GM12878 (cell line): ENCODE data around the gene SELENOH. TPM values are rescaled to one million over a fixed set of nuclear protein-coding genes. Genes with fewer than 3 reads are reported as not detected.

Source experiments
- BACH1 ChIP-seq: fragments of 450-650 bp; IDR thresholded peaks from 2 replicates; pipeline ENCODE4 v1.6.1; 2017; ENCODE audit warnings: mild to moderate bottlenecking, borderline replicate concordance
- CBX3 ChIP-seq: fragments of 200-600 bp; sonication (generic); IDR thresholded peaks from 2 replicates; pipeline ENCODE4 v1.6.1; 2016; ENCODE audit warnings: low read depth, borderline replicate concordance
- CEBPB ChIP-seq, 2 experiments: fragments of 150-350 bp in 1 of 2; IDR thresholded peaks; 2 replicates each; pipeline ENCODE4 v1.6.1; 2012 to 2014; ENCODE audit warnings: low read depth in 2 of 2, low read length in 2 of 2, borderline replicate concordance in 1 of 2, inconsistent platforms in 1 of 2
- ETV6 ChIP-seq, 2 experiments: fragments of 450-650 bp in 1 of 2; IDR thresholded peaks in 1 of 2; conservative IDR thresholded peaks in 1 of 2; 2 replicates each; pipeline ENCODE4 v1.6.1; 2014; ENCODE audit warnings: antibody characterized with exemption in 1 of 2, borderline replicate concordance in 1 of 2, low read depth in 1 of 2, mild to moderate bottlenecking in 1 of 2, moderate library complexity in 1 of 2
- JUNB ChIP-seq: IDR thresholded peaks from 2 replicates; pipeline ENCODE4 v1.6.1; 2016; ENCODE audit warnings: antibody characterized with exemption, mild to moderate bottlenecking
- KLF5 ChIP-seq: fragments of 450-650 bp; IDR thresholded peaks from 2 replicates; pipeline ENCODE4 v1.6.1; 2014; ENCODE audit warnings: mild to moderate bottlenecking; ENCODE audit not compliant: partially characterized antibody
- MYC ChIP-seq: IDR thresholded peaks from 2 replicates; pipeline ENCODE4 v1.6.1; 2011; ENCODE audit warnings: mild to moderate bottlenecking, low read length, moderate library complexity, inconsistent platforms; ENCODE audit not compliant: insufficient read depth, insufficient replicate concordance, insufficient read length, severe bottlenecking
- NR2C2 ChIP-seq: IDR thresholded peaks from 2 replicates; pipeline ENCODE4 v1.6.1; 2011; ENCODE audit warnings: borderline replicate concordance, low read depth; ENCODE audit not compliant: control insufficient read depth, insufficient read length
- POLR2AphosphoS2 ChIP-seq: IDR thresholded peaks from 2 replicates; pipeline ENCODE4 v1.6.1; 2011; ENCODE audit warnings: low read depth, mild to moderate bottlenecking, low read length, improper control_type of control experiment, moderate library complexity
- RBBP5 ChIP-seq: fragments of 200-600 bp; sonication (generic); conservative IDR thresholded peaks from 2 replicates; pipeline ENCODE4 v1.6.1; 2016
- SMAD5 ChIP-seq: IDR thresholded peaks from 2 replicates; pipeline ENCODE4 v1.6.1; 2016; ENCODE audit warnings: antibody characterized with exemption, low read depth
- SREBF1 ChIP-seq: IDR thresholded peaks from 2 replicates; pipeline ENCODE4 v1.6.1; 2012; ENCODE audit warnings: mild to moderate bottlenecking, low read length
- TAF1 ChIP-seq: IDR thresholded peaks from 2 replicates; pipeline ENCODE4 v1.6.1; 2011; ENCODE audit warnings: mild to moderate bottlenecking, low read depth, low read length, borderline replicate concordance
- ZBED1 ChIP-seq: IDR thresholded peaks from 2 replicates; pipeline ENCODE4 v1.6.1; 2016; ENCODE audit warnings: borderline replicate concordance
- ZNF207 ChIP-seq: fragments of 450-650 bp; IDR thresholded peaks from 2 replicates; pipeline ENCODE4 v1.6.1; 2014; ENCODE audit warnings: antibody characterized with exemption, mild to moderate bottlenecking, borderline replicate concordance
- polyA plus RNA-seq, 11 experiments: library from polyadenylated mRNA; depleted of rRNA in 4 of 11; unstranded in 6 of 11; stranded (reverse) in 5 of 11; fragments of >200 nt; fragmentation: Nextera tagmentation in 4 of 11; fragmentation: Illumina TruSeq in 1 of 11; extraction: Ambion mirVana in 4 of 11; extraction: Trizol in 1 of 11; gene quantifications; 1 replicate in 1 of 11; 2 replicates in 10 of 11; pipeline versions ENCODE4 v1.2.1 to v1.2.3, GENCODE V29; 2011 to 2016; ENCODE audit warnings: inconsistent platforms in 2 of 11, missing spikeins in 2 of 11, low read depth in 1 of 11
- total RNA-seq, 4 experiments: library from RNA; depleted of rRNA in 3 of 4; stranded (reverse); fragments of >200 nt in 3 of 4; fragmentation: Illumina TruSeq in 1 of 4; extraction: Trizol in 1 of 4; gene quantifications; 2 replicates each; pipeline versions ENCODE4 v1.2.1 to v1.2.3, GENCODE V29; 2013 to 2021
- TF ChIP-seq, protein P1 (sequence below): IDR thresholded peaks from 2 replicates; pipeline ENCODE4 v1.6.1; 2012; ENCODE audit warnings: low read depth, low read length, improper control_type of control experiment
- TF ChIP-seq, protein P2 (sequence below): IDR thresholded peaks from 2 replicates; pipeline ENCODE4 v1.6.1; 2011; ENCODE audit warnings: borderline replicate concordance, low read depth, mild to moderate bottlenecking, moderate library complexity, low read length; ENCODE audit not compliant: insufficient read depth, poor library complexity, severe bottlenecking
- TF ChIP-seq, protein P3 (sequence below): fragments of 450-650 bp; IDR thresholded peaks from 2 replicates; pipeline ENCODE4 v1.6.1; 2016; ENCODE audit warnings: mild to moderate bottlenecking, moderate library complexity, borderline replicate concordance
- TF ChIP-seq, protein P4 (sequence below): fragments of 450-650 bp; IDR thresholded peaks from 2 replicates; pipeline ENCODE4 v1.6.1; 2017; ENCODE audit warnings: borderline replicate concordance
- TF ChIP-seq, protein P5 (sequence below): IDR thresholded peaks from 2 replicates; pipeline ENCODE4 v1.6.1; 2011; ENCODE audit warnings: low read depth, mild to moderate bottlenecking, low read length, moderate library complexity, borderline replicate concordance; ENCODE audit errors: extremely low read depth

The SELENOH gene
- total and polyA plus RNA-seq, 10 of the 15 experiments (the other 5 are each of a cell fraction or from before 2014, with no cell fraction given) = 20.3 to 458 (median 200) TPM

DNA sequence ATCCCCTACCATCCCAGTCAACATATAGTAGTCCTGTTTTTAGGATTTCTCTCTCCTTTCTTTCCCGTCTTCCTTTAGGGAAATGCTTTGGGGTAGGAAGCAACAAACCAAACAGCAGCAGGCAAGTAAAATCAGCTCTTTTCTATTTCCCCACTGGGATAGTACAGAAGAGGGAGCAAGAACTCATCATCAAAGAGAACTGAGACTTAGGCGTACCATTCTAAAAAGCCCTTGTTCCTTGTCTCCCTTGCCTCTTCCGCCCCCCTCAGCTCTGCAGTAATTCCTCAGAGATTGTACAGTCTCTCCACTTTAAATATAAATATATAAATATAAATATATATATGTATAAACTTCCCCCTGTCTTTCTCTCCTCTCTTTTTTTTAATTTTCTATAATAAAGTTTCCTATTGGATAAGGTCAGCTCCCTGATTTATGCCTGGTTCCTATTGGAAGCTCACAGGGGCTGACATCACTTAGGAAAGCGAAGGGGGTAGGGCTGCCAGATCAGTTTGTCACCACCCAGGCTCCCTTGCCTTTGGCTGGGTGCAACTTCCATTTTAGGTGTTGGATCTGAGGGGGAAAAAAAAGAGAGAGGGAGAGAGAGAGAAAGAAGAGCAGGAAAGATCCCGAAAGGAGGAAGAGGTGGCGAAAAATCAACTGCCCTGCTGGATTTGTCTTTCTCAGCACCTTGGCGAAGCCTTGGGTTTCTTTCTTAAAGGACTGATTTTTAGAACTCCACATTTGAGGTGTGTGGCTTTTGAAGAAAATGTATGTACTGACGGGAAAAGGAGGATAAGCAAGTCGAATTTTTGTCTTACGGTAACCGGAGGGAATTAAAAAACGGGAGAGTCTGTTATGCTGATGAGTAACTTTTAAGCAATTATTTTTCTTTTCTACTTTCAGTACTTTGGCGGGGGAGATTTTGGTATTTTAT, 20.3 kb downstream of the SELENOH start, which contains the start of gene CTNND1 (continued):
- TF ChIP-seq CBX3 = no peak
- TF ChIP-seq, protein P1, sequence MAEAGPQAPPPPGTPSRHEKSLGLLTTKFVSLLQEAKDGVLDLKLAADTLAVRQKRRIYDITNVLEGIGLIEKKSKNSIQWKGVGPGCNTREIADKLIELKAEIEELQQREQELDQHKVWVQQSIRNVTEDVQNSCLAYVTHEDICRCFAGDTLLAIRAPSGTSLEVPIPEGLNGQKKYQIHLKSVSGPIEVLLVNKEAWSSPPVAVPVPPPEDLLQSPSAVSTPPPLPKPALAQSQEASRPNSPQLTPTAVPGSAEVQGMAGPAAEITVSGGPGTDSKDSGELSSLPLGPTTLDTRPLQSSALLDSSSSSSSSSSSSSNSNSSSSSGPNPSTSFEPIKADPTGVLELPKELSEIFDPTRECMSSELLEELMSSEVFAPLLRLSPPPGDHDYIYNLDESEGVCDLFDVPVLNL = no peak
- TF ChIP-seq, protein P2, sequence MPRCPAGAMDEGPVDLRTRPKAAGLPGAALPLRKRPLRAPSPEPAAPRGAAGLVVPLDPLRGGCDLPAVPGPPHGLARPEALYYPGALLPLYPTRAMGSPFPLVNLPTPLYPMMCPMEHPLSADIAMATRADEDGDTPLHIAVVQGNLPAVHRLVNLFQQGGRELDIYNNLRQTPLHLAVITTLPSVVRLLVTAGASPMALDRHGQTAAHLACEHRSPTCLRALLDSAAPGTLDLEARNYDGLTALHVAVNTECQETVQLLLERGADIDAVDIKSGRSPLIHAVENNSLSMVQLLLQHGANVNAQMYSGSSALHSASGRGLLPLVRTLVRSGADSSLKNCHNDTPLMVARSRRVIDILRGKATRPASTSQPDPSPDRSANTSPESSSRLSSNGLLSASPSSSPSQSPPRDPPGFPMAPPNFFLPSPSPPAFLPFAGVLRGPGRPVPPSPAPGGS = no peak
- TF ChIP-seq, protein P3, sequence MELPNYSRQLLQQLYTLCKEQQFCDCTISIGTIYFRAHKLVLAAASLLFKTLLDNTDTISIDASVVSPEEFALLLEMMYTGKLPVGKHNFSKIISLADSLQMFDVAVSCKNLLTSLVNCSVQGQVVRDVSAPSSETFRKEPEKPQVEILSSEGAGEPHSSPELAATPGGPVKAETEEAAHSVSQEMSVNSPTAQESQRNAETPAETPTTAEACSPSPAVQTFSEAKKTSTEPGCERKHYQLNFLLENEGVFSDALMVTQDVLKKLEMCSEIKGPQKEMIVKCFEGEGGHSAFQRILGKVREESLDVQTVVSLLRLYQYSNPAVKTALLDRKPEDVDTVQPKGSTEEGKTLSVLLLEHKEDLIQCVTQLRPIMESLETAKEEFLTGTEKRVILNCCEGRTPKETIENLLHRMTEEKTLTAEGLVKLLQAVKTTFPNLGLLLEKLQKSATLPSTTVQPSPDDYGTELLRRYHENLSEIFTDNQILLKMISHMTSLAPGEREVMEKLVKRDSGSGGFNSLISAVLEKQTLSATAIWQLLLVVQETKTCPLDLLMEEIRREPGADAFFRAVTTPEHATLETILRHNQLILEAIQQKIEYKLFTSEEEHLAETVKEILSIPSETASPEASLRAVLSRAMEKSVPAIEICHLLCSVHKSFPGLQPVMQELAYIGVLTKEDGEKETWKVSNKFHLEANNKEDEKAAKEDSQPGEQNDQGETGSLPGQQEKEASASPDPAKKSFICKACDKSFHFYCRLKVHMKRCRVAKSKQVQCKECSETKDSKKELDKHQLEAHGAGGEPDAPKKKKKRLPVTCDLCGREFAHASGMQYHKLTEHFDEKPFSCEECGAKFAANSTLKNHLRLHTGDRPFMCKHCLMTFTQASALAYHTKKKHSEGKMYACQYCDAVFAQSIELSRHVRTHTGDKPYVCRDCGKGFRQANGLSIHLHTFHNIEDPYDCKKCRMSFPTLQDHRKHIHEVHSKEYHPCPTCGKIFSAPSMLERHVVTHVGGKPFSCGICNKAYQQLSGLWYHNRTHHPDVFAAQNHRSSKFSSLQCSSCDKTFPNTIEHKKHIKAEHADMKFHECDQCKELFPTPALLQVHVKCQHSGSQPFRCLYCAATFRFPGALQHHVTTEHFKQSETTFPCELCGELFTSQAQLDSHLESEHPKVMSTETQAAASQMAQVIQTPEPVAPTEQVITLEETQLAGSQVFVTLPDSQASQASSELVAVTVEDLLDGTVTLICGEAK = no peak
- no peak for TF ChIP-seq MYC
- no peak for TF ChIP-seq CEBPB (IDR thresholded peaks at IDR 0.05; ENCODE audit: borderline replicate concordance in 1 of 2, low read depth in 2 of 2, low read length in 2 of 2)
- TF ChIP-seq, protein P4, sequence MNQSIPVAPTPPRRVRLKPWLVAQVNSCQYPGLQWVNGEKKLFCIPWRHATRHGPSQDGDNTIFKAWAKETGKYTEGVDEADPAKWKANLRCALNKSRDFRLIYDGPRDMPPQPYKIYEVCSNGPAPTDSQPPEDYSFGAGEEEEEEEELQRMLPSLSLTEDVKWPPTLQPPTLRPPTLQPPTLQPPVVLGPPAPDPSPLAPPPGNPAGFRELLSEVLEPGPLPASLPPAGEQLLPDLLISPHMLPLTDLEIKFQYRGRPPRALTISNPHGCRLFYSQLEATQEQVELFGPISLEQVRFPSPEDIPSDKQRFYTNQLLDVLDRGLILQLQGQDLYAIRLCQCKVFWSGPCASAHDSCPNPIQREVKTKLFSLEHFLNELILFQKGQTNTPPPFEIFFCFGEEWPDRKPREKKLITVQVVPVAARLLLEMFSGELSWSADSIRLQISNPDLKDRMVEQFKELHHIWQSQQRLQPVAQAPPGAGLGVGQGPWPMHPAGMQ = no peak
- TF ChIP-seq TAF1 = peak; percentile 83
- TF ChIP-seq RBBP5 = no peak
- no peak for TF ChIP-seq NR2C2
- TF ChIP-seq, protein P5, sequence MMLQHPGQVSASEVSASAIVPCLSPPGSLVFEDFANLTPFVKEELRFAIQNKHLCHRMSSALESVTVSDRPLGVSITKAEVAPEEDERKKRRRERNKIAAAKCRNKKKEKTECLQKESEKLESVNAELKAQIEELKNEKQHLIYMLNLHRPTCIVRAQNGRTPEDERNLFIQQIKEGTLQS = no peak
- TF ChIP-seq ZBED1 = no peak
- TF ChIP-seq SREBF1 = no peak
- peak; percentile 18; the same call in 1 of the 2 replicates for TF ChIP-seq JUNB
- TF ChIP-seq SMAD5 = no peak
- no peak for TF ChIP-seq ETV6 (conservative IDR thresholded peaks at IDR 0.05 in 1 of 2, IDR thresholded peaks at IDR 0.05 in 1 of 2; ENCODE audit: borderline replicate concordance in 1 of 2, low read depth in 1 of 2)
- no peak for TF ChIP-seq POLR2AphosphoS2
- TF ChIP-seq BACH1 = no peak
- no peak for TF ChIP-seq KLF5
- TF ChIP-seq ZNF207 = no peak
